Uterus (tissue), 2 donors: ENCODE results near the gene SEMA3D.

ENCODE experiments used
- POLR2A ChIP-seq, 2 donors: fragments of 450-650 bp; IDR thresholded peaks; one replicate each; pipeline ENCODE4 v1.6.1; 2016; ENCODE audit warnings: antibody characterized with exemption in 2 of 2, mild to moderate bottlenecking in 1 of 2, moderate library complexity in 1 of 2
- TF ChIP-seq, protein P1 (sequence below), 4 experiments: fragments of 200-600 bp in 2 of 4; fragments of 450-650 bp in 2 of 4; sonication (generic) in 2 of 4; IDR thresholded peaks; one replicate each; pipeline ENCODE4 v1.5.1; 2016 to 2019; ENCODE audit warnings: antibody characterized with exemption in 4 of 4, mild to moderate bottlenecking in 2 of 4, moderate library complexity in 1 of 4

DNA sequence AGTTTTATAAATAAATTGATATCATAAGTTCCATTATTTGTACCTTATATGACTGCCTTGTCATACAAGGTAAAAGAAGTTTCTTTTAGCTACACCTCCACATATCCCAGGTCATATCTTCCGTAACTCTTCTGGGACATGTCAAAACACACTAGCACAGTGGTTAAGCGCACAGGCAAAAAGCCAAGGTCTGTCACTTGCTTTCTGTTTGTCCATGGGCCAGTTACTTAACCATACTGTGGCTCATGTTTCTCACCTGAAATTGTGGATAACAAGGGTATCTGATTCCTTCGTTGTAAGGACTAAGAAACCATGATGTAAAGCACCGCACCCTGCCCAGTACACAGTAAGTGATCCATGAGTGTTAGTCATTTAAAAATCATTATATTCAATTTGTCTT is 56.2 kb downstream of the SEMA3D start:
- TF ChIP-seq, protein P1, sequence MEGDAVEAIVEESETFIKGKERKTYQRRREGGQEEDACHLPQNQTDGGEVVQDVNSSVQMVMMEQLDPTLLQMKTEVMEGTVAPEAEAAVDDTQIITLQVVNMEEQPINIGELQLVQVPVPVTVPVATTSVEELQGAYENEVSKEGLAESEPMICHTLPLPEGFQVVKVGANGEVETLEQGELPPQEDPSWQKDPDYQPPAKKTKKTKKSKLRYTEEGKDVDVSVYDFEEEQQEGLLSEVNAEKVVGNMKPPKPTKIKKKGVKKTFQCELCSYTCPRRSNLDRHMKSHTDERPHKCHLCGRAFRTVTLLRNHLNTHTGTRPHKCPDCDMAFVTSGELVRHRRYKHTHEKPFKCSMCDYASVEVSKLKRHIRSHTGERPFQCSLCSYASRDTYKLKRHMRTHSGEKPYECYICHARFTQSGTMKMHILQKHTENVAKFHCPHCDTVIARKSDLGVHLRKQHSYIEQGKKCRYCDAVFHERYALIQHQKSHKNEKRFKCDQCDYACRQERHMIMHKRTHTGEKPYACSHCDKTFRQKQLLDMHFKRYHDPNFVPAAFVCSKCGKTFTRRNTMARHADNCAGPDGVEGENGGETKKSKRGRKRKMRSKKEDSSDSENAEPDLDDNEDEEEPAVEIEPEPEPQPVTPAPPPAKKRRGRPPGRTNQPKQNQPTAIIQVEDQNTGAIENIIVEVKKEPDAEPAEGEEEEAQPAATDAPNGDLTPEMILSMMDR (IDR thresholded peaks at IDR 0.05), result no peak
- TF ChIP-seq POLR2A (IDR thresholded peaks at IDR 0.05), result no peak
